CD1c-positive myeloid dendritic cell (primary cell): ENCODE data around the gene LTB.

Experiments used
- DNase-seq: peaks from one replicate; pipeline ENCODE4 v3.0.0-alpha.2; 2016; ENCODE audit errors: extremely low spot score

The LTB gene

GRCh38 chr6:31531162-31531561, 51.1 kb downstream of the LTB start:
- DNase-seq: no peak

GRCh38 chr6:31530659-31531058, 51.6 kb downstream of the LTB start:
- DNase-seq: no peak
